Fibroblast of skin of abdomen (primary cell): ENCODE data around the gene PPIF. TPM values are rescaled to one million over a fixed set of nuclear protein-coding genes. Genes with fewer than 3 reads are reported as not detected.
A peak's percentile ranks its signal among the peaks of the same experiment; 100 is the strongest.

Experiments used
- DNase-seq: peaks from one replicate; pipeline ENCODE4 v3.0.0-alpha.2; 2013
- polyA plus RNA-seq, 2 experiments: library from polyadenylated mRNA; unstranded; fragments of 120-200 nt; gene quantifications; one replicate each; pipeline ENCODE4 v1.2.1, GENCODE V29; 2013; ENCODE audit not compliant: insufficient read length in 2 of 2

The PPIF gene
- polyA plus RNA-seq (2013, experiment 1 of 2; ENCODE audit: insufficient read length), result 42.7 TPM
- polyA plus RNA-seq (2013, experiment 2 of 2; ENCODE audit: insufficient read length), result 44.3 TPM

DNA sequence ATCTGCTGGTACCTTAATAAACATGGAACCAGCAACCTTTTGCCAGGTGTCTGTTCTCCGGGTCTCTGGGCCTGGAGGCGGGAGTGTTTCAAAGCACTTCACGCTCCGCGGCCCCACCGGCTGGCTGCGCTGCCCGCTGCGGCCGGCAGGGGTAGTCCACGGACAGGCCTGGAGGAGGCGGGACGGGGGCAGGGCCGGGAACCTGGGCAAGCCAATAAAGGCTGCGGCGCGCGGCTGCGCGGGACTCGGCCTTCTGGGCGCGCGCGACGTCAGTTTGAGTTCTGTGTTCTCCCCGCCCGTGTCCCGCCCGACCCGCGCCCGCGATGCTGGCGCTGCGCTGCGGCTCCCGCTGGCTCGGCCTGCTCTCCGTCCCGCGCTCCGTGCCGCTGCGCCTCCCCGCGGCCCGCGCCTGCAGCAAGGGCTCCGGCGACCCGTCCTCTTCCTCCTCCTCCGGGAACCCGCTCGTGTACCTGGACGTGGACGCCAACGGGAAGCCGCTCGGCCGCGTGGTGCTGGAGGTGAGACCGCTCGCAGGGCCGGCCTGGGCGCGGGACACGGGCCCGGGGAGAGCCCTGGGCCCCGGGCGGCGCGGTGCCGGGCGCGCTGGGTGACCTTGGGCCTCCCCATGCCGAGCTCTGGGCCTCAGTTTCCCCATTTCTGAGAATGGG is at the start of gene PPIF:
PPIF (plus strand) TSS at position 244 of the 668 bp plus-strand sequence; CDS start at position 324, 80 bp downstream.
- DNase-seq, result peak; percentile 90

DNA sequence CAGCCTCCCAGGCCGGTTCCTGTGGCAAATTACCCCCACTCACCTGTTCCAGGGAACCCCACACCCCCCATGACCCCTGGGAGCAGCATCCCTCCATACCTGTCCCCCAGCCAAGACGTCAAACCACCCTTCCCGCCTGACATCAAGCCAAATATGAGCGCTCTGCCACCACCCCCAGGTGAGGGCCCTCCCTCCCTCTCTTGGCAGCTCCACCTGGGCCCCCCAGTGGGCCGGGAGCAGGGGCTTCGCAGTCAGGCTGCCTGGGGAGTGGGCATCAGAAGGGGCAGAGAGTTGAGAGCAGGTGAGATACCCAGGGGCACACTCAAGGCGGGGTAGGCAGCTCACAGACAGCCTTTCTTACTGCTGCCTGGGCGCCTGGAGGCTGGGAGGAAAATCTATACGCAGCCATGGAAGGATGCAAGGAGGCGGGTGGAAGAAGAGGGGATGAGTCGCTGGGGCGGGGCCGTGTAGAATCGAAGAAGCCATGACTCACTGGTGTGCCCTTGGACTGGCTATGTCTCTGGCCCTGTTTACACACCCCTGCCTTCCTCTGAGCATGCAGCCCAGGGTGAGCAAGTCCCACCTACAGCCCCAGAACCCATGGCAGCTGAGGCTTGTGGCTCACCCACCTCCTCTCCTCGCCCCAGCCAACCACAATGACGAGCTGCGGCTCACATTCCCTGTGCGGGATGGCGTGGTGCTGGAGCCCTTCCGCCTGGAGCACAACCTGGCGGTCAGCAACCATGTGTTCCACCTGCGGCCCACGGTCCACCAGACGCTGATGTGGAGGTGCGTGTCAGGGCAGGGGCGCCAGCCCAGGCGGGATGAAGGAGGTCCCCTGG is 48.6 kb upstream of the PPIF start:
- DNase-seq, result peak; percentile 93

DNA sequence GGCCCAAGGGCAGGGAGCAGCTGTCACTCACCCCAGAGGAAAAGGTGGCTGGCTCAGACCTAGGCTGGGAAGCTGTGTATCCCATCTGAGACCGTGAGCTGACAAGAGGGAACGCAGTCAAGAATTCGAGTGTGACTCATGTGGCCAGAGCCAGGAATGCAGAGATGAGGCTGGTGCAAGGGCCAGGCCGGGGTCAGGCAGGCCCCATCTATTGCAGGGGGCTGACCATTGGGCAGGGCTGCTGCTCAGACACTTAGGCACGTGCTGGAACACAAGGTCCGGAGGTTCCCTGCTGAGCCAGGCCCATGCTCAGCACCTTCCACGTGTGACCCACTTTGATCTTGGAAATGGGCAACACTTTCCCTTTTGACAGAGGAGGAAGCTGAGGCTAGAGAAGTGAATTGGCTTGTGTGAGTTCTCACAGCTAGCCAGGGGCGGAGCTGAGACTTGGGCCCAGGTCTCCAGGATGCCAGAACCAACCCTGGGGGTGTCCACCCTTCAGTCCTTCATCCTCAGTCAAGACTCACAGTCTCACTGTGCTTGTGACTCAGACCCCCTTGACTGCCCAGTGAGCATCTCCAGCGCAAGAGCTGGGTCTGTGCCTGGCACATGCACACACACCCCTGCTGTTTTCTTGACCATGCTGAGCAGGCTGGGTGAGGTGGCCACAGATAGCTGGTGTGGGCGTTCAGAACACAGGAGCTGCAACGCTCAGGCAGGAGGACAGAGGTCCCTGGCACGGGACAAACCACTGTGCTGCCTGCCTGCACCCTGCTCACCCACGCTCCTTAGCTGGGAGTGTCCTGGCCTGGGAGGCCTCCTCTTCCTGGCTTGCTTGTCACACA is 47.6 kb upstream of the PPIF start:
- DNase-seq, result peak; percentile 38

DNA sequence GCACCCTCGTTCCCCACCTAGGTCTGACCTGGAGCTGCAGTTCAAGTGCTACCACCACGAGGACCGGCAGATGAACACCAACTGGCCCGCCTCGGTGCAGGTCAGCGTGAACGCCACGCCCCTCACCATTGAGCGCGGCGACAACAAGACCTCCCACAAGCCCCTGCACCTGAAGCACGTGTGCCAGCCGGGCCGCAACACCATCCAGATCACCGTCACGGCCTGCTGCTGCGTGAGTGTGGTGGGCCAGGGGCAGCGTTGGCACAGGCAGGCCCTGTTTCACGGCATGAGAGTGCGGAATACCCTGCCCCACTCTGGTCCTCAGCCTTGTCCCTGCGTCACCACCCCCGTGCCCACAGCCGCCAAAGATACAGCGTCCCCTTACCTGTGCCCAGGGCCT is 46.6 kb upstream of the PPIF start:
- no peak for DNase-seq

GRCh38 chr10:79301754-79302530 is 45.3 kb upstream of the PPIF start:
- no peak for DNase-seq

- DNase-seq, result no peak
Measured at GRCh38 chr10:79303631-79304478, 43.4 kb upstream of the PPIF start.

GRCh38 chr10:79304479-79305087 is 42.7 kb upstream of the PPIF start:
- DNase-seq, result no peak

DNA sequence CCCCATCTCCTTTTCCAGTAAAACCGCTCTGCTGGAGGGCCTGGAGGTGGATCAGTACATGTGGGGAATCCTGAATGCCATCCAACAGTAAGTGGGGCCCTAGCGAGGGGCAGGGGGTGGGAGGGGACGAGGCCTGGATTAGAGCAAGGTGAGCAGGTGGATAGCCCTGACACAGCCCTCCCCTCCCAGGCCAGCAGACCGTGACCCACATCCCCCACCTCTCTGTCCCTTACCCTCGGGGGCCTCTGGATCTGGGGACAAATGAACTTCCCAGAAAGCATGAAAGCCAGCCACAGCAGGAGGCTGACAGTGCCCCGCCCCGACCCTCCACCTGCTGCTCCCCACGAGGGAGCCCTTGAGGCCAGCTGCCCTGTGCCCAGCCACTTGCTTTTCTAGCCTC is 41.8 kb upstream of the PPIF start:
- no peak for DNase-seq

- no peak for DNase-seq
Measured at GRCh38 chr10:79305988-79306387, 41.3 kb upstream of the PPIF start.

DNA sequence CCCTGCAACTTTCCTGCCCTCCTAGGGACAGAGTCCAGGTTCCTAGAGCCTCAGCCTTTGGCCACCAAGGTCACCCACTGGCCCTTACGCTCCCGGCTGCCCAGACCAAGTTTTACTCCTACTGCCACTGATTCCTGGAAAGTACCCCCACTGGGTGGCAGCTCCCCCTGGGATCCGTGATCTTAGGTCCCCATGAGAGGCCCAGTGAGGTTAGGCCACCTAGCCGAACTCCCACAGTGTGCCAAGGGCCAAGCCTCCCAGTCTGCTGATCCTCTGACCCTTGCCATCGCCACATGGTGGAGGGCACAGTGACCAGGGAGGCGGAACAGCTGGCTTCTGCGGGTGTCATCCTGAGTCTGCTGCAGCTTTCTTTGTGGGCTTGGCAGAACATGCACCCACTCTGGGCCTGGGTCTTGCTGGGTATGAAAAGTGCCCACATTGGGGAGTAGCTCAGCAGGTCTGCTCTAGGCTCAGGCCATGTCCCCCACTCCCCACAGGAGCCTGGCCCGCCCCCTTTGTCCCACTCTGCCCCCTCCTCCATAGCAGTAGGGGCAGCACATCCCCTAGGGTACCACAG is 40.5 kb upstream of the PPIF start:
- no peak for DNase-seq

- no peak for DNase-seq
Measured at GRCh38 chr10:79308016-79308415, 39.3 kb upstream of the PPIF start.

- no peak for DNase-seq
Measured at GRCh38 chr10:79308969-79309665, 38.2 kb upstream of the PPIF start.

DNA sequence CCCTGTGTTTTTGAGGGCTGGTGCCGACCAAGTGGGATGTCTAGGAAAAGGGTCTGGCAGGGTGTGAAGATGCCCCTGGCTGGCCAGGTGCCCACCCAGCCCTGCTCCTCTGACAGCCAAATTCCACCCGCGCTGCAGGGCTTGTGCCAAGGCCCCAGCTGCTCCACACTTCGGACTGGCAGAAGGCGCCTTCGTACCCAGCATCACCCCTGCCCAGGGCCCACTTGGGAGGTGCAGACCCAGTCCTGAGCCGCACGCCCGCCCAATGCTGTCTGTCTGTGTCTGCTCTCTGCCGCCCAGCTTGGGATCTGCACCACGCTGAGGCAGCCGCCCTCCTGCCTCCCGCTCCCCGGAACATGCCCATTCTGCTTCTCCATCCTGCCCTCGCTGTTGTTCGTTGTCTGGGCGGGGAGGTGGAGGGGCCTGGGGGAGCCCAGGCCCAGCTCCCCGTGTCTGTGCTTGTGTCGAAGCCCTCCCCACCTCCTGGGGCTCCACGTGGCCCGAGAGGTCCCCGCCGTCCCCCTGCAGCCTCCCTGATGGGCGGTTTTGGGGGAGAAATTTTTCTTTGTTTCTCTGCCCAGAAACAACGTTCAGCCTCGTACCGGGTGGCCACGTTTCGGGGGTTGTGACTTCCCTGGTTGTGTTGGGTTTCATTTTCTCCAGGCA is 36.9 kb upstream of the PPIF start:
- no peak for DNase-seq

DNA sequence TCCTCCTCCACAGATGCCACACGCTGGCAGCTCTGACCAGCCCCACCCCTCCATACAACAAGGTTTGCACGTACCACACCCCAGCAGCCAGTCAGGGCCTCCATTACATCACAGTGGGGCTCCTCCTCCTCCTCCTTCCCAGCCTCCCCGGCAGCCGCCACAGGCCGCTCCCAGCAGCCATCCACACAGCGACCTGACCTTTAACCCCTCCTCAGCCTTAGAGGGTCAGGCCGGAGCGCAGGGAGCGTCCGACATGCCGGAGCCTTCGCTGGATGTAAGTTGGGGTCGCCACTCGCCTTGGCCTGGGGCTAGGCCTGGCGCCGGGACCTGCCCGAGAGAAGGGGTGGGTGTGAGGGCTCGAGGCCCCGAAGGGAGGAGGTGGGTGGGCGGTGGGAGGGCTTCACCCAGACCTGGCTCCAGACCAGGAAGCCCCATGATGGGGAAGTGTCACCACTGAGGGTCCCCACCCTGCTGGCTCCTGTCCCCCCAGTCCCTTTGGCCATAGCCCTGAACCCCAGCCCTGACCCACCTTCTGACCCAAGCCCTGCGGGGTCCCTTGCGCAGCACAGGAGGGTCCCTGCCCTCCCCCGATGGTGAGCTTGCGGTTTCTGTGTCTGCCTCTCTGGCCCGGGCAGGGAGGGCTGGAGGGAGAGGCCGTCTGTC is 36.2 kb upstream of the PPIF start:
- no peak for DNase-seq

DNA sequence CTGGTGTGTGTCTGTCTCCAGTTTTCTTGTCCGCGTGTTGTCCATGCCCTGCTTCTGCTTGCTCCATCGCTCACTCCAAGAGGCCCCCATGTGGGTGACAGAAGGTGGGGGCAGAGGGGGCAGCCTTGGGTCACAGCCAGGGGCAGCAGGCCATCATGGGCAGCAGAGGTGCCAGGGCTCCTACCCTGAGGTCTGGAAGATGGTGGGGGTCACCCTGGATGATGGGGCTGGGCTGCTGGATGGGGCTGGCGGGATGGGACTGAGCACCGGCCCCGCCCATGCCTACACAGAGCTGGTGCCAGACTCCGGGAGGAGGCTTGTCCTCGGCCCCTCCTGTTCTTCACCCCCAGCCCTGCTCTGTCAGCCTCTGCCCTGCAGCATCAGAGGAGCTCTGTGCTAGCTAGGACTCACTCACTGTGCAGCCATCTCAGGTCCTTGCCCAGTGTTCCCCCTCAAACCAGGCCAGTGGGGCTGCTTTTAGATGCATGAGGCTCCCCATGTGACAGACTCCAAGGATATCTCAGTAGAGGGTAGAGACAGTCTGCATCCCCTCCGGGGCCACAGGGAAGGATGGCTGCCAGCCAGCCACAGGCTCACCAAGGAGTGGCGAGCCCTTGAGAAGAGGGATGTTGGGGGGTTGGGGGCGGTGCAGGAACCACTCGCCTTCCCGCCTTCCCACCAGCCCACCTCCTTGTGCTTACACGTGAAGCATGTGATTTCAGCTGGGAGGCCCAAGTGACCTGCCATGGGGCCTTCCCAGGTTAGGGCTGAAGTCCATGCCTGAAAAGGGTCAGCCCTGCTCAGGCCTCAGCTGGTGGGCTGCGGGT is 35.5 kb upstream of the PPIF start:
- DNase-seq, result no peak

- no peak for DNase-seq
Measured at GRCh38 chr10:79312601-79313187, 34.6 kb upstream of the PPIF start.

GRCh38 chr10:79313320-79313719 is 33.9 kb upstream of the PPIF start:
- no peak for DNase-seq
